GM21737 (cell line): ENCODE results near the gene GALNT7.

Experiments used
- ATAC-seq: cut with Tn5 transposase; IDR thresholded peaks from one replicate; pipeline ENCODE4 v1.9.1; 2021; ENCODE audit warnings: mild to moderate bottlenecking, moderate library complexity; ENCODE audit not compliant: unreplicated experiment

The GALNT7 gene

GRCh38 chr4:173231916-173232315 lies 63.3 kb downstream of the GALNT7 start:
- ATAC-seq: no peak

- no peak for ATAC-seq
Measured at GRCh38 chr4:173233857-173234256, 65.2 kb downstream of the GALNT7 start.

GRCh38 chr4:173235050-173235449 lies 66.4 kb downstream of the GALNT7 start:
- ATAC-seq: no peak

- ATAC-seq: no peak
Measured at GRCh38 chr4:173236301-173236700, 67.7 kb downstream of the GALNT7 start.

GRCh38 chr4:173237152-173237551 lies 68.5 kb downstream of the GALNT7 start:
- ATAC-seq: no peak

- no peak for ATAC-seq
Measured at GRCh38 chr4:173237762-173238161, 69.2 kb downstream of the GALNT7 start.

GRCh38 chr4:173240696-173241095 lies 72.1 kb downstream of the GALNT7 start:
- no peak for ATAC-seq

- no peak for ATAC-seq
Measured at GRCh38 chr4:173242466-173243250, 74.0 kb downstream of the GALNT7 start.

- ATAC-seq: no peak
Measured at GRCh38 chr4:173243321-173243720, 74.7 kb downstream of the GALNT7 start.

GRCh38 chr4:173243917-173244658 lies 75.5 kb downstream of the GALNT7 start:
- ATAC-seq: peak; percentile 65

- no peak for ATAC-seq
Measured at GRCh38 chr4:173245952-173246351, 77.3 kb downstream of the GALNT7 start.

- ATAC-seq: peak; percentile 54
Measured at GRCh38 chr4:173246719-173247118, 78.1 kb downstream of the GALNT7 start.

- no peak for ATAC-seq
Measured at GRCh38 chr4:173247321-173247720, 78.7 kb downstream of the GALNT7 start.

- ATAC-seq: no peak
Measured at GRCh38 chr4:173248690-173249089, 80.1 kb downstream of the GALNT7 start.

- peak; percentile 90 for ATAC-seq
Measured at GRCh38 chr4:173252024-173252935, 83.7 kb downstream of the GALNT7 start.

GRCh38 chr4:173253561-173253960 lies 85.0 kb downstream of the GALNT7 start:
- no peak for ATAC-seq

- ATAC-seq: no peak
Measured at GRCh38 chr4:173254646-173255045, 86.0 kb downstream of the GALNT7 start.

- ATAC-seq: no peak
Measured at GRCh38 chr4:173256825-173257224, 88.2 kb downstream of the GALNT7 start.

- ATAC-seq: peak; percentile 85
Measured at GRCh38 chr4:173257732-173258717, 89.4 kb downstream of the GALNT7 start.

- no peak for ATAC-seq
Measured at GRCh38 chr4:173258866-173259265, 90.3 kb downstream of the GALNT7 start.
